ENCODE data around the gene ARHGEF3. TPM values are rescaled to one million over a fixed set of nuclear protein-coding genes. Genes with fewer than 3 reads are reported as not detected.

Gene ARHGEF3
- polyA plus RNA-seq, 1 donor from 2014 or later: 4.1 TPM

DNA sequence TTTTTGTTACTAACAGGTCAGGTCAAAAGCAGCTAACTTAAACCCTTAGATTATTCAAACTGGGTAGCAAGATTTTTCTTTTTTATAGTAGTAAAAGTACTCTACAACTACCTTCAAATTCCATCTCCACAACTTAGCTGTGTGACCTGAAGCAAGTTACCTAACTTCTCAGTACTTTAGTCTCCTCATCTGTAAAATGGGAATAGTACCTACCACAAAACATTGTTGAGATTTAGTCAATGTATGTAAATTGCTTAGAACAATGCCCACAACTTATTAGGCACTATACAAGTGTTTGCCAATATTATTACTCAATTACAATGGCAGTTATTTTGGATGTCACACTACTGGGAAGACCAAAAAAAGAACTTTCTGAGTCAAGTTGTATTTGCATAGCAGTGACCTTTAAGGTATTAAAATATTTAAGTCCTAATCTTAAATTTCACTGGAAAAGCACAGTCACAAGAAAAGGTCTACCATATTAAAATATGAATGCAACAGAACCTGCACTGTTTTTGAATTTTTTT, 121.6 kb downstream of the ARHGEF3 start:
- H4K20me1 ChIP-seq (ENCODE audit: insufficient read depth): no peaks in the 10 kb centered on the region
- no peak overlapping the region for H3K9ac ChIP-seq (ENCODE audit: low read length)
- no peaks in the 10 kb centered on the region for H3K27me3 ChIP-seq (ENCODE audit: insufficient read depth, low read depth, low read length)
- no peaks in the 10 kb centered on the region for H3K9me2 ChIP-seq (ENCODE audit: insufficient read depth, low read length)
- H2AFZ ChIP-seq (ENCODE audit: low read depth, low read length): no peak overlapping the region
- H3F3A ChIP-seq (ENCODE audit: insufficient read depth, low read length, poor library complexity, severe bottlenecking): peaks cover 11% of the 10 kb centered on the region
- no peaks in the 10 kb centered on the region for H3K36me3 ChIP-seq (ENCODE audit: insufficient read depth, low read length)
- H3K27ac ChIP-seq (ENCODE audit: low read length): no peak overlapping the region
- TF ChIP-seq SMC3 (conservative IDR thresholded peaks at IDR 0.05; ENCODE audit: poor library complexity): no peak
- TF ChIP-seq MXI1 (conservative IDR thresholded peaks at IDR 0.05; ENCODE audit: poor library complexity, severe bottlenecking): no peak
- TF ChIP-seq, protein P1, sequence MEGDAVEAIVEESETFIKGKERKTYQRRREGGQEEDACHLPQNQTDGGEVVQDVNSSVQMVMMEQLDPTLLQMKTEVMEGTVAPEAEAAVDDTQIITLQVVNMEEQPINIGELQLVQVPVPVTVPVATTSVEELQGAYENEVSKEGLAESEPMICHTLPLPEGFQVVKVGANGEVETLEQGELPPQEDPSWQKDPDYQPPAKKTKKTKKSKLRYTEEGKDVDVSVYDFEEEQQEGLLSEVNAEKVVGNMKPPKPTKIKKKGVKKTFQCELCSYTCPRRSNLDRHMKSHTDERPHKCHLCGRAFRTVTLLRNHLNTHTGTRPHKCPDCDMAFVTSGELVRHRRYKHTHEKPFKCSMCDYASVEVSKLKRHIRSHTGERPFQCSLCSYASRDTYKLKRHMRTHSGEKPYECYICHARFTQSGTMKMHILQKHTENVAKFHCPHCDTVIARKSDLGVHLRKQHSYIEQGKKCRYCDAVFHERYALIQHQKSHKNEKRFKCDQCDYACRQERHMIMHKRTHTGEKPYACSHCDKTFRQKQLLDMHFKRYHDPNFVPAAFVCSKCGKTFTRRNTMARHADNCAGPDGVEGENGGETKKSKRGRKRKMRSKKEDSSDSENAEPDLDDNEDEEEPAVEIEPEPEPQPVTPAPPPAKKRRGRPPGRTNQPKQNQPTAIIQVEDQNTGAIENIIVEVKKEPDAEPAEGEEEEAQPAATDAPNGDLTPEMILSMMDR (IDR thresholded peaks at IDR 0.05; ENCODE audit: poor library complexity, severe bottlenecking): no peak
- no peaks in the 10 kb centered on the region for H3K9me3 ChIP-seq (ENCODE audit: low read length)
- peak overlapping the region; percentile 56 for H3K4me2 ChIP-seq (ENCODE audit: low read length)
- H3K4me3 ChIP-seq (ENCODE audit: low read length): peak overlapping the region; percentile 92
- H3K79me2 ChIP-seq (replicated peaks; ENCODE audit: insufficient read depth, low read length): peaks cover 32% of the 10 kb centered on the region

Other genes starting within 250 kb of the ARHGEF3 start
- gene CCDC66, start 244.8 kb downstream of the ARHGEF3 start, polyA plus RNA-seq: 42.6 and 80.3 TPM in 2 replicates
- 84.8 and 85.4 TPM in 2 replicates for gene TASOR, start 118.7 kb downstream of the ARHGEF3 start, polyA plus RNA-seq